Lower leg skin (tissue), 4 donors: ENCODE results near the gene STAU1. TPM values are rescaled to one million over a fixed set of nuclear protein-coding genes. Genes with fewer than 3 reads are reported as not detected.

ENCODE experiments used
- DNase-seq, 2 donors: peaks; one replicate each; pipeline ENCODE4 v3.0.0-alpha.2; 2019; ENCODE audit warnings: low spot score in 2 of 2
- H3K4me3 ChIP-seq: fragments of 200-600 bp; sonication (generic); 2 replicates; pipeline ENCODE4 v1.5.1; 2017; ENCODE audit warnings: mild to moderate bottlenecking, low read depth; ENCODE audit not compliant: poor library complexity, severe bottlenecking
- POLR2A ChIP-seq, 2 donors: fragments of 450-650 bp; IDR thresholded peaks; one replicate each; pipeline ENCODE4 v1.6.1; 2016 to 2017; ENCODE audit warnings: antibody characterized with exemption in 2 of 2, mild to moderate bottlenecking in 1 of 2, moderate library complexity in 1 of 2
- WGBS, 2 donors: methylation state at CpG; one replicate each; pipeline ENCODE4 v1.1.5; 2018; 5-methylcytosine and 5-hydroxymethylcytosine counted together
- intact Hi-C: fragments of 100-400 bp; cut with DNase I; formaldehyde crosslinking; loops from one replicate; pipeline ENCODE4 v1.15.0; 2023; ENCODE audit warnings: low total_unique reads
- total RNA-seq, 4 donors: library from RNA; depleted of rRNA; stranded (reverse); fragments of >200 nt; gene quantifications; one replicate each; pipeline ENCODE4 v1.1.0, GENCODE V29; 2016
- TF ChIP-seq, protein P1 (sequence below), 3 donors: fragments of 450-650 bp; IDR thresholded peaks; one replicate each; pipeline ENCODE4 v1.5.1; 2016; ENCODE audit warnings: antibody characterized with exemption in 3 of 3, mild to moderate bottlenecking in 3 of 3, moderate library complexity in 2 of 3

STAU1 gene
- total RNA-seq, 4 donors from 2014 or later: 68.4 to 90.0 (median 77.0) TPM

GRCh38 chr20:49156481-49156880, 31.7 kb downstream of the STAU1 start:
- TF ChIP-seq POLR2A (IDR thresholded peaks at IDR 0.05): no peak
- TF ChIP-seq, protein P1, sequence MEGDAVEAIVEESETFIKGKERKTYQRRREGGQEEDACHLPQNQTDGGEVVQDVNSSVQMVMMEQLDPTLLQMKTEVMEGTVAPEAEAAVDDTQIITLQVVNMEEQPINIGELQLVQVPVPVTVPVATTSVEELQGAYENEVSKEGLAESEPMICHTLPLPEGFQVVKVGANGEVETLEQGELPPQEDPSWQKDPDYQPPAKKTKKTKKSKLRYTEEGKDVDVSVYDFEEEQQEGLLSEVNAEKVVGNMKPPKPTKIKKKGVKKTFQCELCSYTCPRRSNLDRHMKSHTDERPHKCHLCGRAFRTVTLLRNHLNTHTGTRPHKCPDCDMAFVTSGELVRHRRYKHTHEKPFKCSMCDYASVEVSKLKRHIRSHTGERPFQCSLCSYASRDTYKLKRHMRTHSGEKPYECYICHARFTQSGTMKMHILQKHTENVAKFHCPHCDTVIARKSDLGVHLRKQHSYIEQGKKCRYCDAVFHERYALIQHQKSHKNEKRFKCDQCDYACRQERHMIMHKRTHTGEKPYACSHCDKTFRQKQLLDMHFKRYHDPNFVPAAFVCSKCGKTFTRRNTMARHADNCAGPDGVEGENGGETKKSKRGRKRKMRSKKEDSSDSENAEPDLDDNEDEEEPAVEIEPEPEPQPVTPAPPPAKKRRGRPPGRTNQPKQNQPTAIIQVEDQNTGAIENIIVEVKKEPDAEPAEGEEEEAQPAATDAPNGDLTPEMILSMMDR (IDR thresholded peaks at IDR 0.05): no peak
- intact Hi-C loops: no loop called here
- H3K4me3 ChIP-seq: no peak overlapping the region

GRCh38 chr20:49151436-49151835, 36.7 kb downstream of the STAU1 start:
- intact Hi-C loops: no loop called here
- no peak for TF ChIP-seq POLR2A (IDR thresholded peaks at IDR 0.05)
- DNase-seq: no peak
- 88 to 91% methylated on average over 6 of the region's 6 CpGs for WGBS, 2 donors
- no peak overlapping the region for H3K4me3 ChIP-seq

More at GRCh38 chr20:49156481-49156880, 31.7 kb downstream of the STAU1 start:
- no peak for DNase-seq
- 97 to 100% methylated on average over 1 of the region's 1 CpG for WGBS, 2 donors

- DNase-seq: no peak
- intact Hi-C loops: no loop called here
- TF ChIP-seq, protein P1 (IDR thresholded peaks at IDR 0.05): no peak
- TF ChIP-seq POLR2A (IDR thresholded peaks at IDR 0.05): no peak
- no peak overlapping the region for H3K4me3 ChIP-seq
- 90 to 94% methylated on average over 6 of the region's 6 CpGs for WGBS, 2 donors
Observed at GRCh38 chr20:49149281-49150045, 38.7 kb downstream of the STAU1 start.

GRCh38 chr20:49148601-49149000, 39.5 kb downstream of the STAU1 start:
- 75 to 84% methylated on average over 5 of the region's 5 CpGs for WGBS, 2 donors
- intact Hi-C loops: no loop called here
- TF ChIP-seq POLR2A (IDR thresholded peaks at IDR 0.05): no peak
- no peak for DNase-seq
- no peak overlapping the region for H3K4me3 ChIP-seq

GRCh38 chr20:49147296-49147695, 40.8 kb downstream of the STAU1 start:
- no peak overlapping the region for H3K4me3 ChIP-seq
- 92 to 95% methylated on average over 8 of the region's 8 CpGs for WGBS, 2 donors
- intact Hi-C loops: no loop called here
- no peak for DNase-seq
- TF ChIP-seq, protein P1 (IDR thresholded peaks at IDR 0.05): no peak
- TF ChIP-seq POLR2A (IDR thresholded peaks at IDR 0.05): no peak

DNA sequence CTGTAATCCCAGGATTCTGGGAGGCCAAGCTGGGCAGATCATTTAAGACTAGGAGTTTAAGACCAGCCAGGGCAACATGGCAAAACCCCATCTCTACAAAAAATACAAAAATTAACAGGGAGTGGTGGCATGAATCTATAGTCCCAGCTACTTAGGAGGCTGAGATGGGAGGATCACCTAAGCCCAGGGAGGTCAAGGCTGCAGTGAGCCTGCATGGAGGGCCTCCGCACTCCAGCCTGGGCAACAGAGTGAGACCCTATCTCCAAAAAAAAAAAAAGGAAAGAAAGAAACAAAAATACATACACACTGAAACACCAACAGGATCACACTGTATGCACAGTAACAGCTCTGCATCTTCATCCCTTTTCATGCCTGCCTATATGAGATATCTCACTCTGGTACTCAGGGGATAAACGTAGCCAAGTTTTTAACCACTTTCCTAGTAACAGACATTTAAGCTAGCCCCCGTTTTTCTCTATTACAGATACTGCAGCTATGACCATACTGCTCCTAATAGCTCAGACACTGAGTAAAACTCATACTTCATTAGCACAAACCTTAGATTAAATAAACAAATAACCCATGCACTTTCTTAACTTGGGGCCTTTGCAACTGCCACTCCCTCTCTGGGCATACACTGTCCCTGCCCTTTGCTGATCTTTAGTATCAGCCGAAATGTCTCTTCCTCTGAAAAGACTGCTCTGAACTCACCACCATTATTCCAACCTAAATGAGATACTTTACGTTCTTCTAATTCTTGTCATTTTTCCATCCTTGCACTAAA, 41.5 kb downstream of the STAU1 start:
- TF ChIP-seq, protein P1 (IDR thresholded peaks at IDR 0.05): no peak
- TF ChIP-seq POLR2A (IDR thresholded peaks at IDR 0.05): no peak
- intact Hi-C loops: no loop called here
- 82 to 92% methylated on average over 5 of the region's 5 CpGs for WGBS, 2 donors
- DNase-seq: no peak
- no peak overlapping the region for H3K4me3 ChIP-seq
